Stimulated activated CD8-positive, alpha-beta memory T cell treated with anti-CD3 and anti-CD28 coated beads, Interleukin-12 subunit alpha, Interleukin-12 subunit beta, amount 100 ng/mL, for 4 hours (primary cell): ENCODE data around the gene CPEB3.
"Not testable (repeated sequence)": the region's sequence is repeated elsewhere in the genome, so short reads cannot be mapped to it uniquely, and the experiment has no call there.

ENCODE experiments used
- DNase-seq: peaks from one replicate; pipeline ENCODE4 v3.0.0-alpha.2; 2020; ENCODE audit warnings: low read depth

CPEB3 gene

GRCh38 chr10:92267343-92267742, 23.5 kb downstream of the CPEB3 start:
- DNase-seq: no peak

DNA sequence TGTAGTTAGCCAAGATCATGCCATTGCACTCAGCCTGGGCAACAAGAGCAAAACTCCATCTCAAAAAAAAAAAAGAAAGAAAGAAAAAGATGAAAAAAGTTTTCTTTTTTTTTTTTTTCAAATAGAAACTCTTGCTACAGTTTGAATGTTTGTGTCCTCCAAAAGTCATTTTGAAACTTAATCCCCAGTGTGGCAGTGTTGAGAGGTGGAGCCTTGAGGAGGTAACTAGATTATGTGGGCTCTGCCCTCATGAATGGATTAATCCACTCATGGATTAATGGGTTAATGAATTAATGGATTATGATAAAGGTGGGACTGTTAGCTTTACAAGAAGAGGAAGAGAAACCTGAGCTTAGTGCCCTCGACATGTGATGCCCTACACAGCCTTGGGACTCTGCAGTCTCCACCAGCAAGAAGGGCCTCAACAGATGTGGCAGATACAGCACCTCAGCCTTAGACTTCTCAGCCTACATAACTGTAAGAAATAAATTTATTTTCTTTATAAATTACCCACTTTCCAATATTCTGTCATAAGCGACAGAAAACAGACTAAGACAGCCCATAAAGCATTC, 25.1 kb downstream of the CPEB3 start:
- DNase-seq: no peak

- no peak for DNase-seq
Observed at GRCh38 chr10:92264249-92264648, 26.6 kb downstream of the CPEB3 start.

DNA sequence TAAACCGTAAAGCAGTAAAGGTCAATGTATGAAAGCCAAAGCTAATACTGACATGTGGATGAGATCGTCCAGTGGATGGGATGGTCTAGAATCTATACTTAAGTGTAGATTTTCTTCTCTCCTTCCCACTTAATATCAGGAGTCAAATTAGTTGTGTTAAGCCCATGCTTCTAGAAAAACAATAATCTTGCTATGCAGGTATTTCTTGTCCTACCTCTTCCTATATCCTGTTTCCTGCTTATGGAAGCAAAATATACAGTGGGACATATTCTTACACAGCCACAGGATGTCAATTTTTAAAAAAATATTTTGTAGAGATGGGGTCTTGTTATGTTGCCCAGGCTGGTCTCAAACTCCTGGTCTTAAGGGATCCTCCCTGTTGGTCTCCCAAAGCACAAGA, 27.5 kb downstream of the CPEB3 start:
- DNase-seq: no peak

DNA sequence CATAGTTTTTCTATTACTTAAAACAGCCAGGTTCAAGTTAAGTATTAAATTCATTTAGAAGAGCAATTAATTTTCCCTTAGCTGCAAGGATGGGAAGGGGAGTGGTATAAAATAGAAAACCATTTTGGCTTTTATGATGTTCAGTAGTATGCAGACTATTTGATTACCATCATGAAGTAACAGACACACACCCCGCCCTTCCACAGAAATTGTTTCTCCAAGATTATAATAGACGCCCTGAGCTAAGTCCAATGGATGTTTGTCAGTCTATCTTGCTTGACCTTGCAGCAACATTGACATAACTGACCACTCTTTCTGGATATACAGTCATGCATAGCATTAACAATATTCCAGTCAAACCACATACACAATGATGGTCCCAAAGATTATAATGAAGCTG, 42.3 kb downstream of the CPEB3 start:
- no peak for DNase-seq

DNA sequence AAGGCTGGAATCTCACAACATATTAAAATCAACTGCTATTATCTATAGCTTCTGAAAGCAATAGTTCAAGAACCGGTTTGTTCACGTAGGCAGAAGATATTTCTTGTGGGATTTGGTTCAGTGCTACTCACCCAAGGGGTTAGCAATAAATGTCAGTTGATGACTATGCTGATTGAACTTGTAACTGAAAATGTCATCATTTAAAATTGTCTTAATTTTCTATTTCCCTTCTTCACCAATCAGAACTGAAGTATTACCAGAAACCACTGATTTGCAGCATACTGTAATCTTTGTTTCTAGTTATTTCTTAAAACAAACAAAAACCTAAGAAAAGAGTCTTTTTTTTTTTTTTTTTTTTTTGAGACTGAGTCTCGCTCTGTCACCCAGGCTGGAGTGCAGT, 46.1 kb downstream of the CPEB3 start:
- DNase-seq: no peak

GRCh38 chr10:92242910-92243671, 47.8 kb downstream of the CPEB3 start:
- DNase-seq: no peak

GRCh38 chr10:92242380-92242779, 48.5 kb downstream of the CPEB3 start:
- no peak for DNase-seq

GRCh38 chr10:92241501-92241900, 49.4 kb downstream of the CPEB3 start:
- DNase-seq: no peak

DNA sequence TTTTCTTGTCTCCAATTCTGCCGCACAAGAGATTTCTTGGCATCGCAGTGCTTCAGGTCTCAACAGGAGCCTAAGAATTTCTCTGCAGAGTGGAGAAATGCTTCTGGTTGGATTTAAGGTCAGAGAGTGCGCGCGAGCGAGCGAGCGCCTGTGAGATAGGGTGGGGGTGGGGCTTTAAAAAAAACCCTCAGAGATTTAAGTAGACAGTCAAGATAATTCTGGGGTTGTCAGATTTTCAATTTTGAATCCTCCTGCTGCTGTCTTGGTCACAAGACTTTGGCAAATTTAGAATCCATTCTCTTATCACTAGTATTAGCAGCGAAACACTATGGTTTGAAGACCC, 49.7 kb downstream of the CPEB3 start:
- no peak for DNase-seq

DNA sequence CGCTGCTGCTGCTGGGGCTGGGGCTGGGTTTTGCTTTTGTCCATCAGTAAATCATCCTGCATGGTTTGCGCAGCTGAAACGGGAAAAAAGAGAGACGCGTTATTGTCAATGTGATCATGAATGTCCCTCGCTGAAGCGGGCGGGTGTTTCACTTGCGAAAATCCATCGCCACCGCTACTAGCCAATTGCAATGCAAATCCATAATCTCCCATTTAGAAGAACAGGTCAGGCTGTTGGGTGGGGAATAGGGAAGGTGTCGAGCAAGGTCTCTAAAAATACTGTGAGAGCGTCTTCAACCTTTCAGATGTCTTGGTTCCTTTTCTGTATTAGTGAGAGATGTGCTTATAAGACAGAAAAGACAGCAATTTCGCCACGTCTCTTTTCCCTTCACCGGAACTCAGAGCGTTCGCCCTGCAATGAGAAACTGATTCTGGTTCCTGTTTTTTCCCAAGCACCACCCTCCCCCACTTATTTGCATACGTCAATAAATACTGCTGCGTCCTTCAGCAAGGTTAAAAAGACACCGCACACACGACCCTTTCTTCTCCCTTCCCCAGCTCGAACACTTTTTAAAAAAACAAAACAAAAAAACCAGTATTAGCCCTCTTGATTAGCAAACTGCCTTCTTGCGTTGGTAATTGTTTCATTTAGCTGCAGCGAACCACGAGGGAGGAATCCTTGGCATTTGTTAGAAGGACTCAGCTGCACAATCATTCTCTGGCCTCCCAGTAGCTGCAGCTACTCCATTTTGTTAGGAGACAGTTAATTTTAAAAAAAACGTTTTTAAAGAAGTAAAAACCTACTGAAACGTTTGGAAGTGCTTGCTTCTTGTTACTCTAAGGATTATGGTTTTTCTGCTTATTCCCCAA, 50.4 kb downstream of the CPEB3 start:
- DNase-seq: peak; percentile 6

- DNase-seq: peak; percentile 18
Observed at GRCh38 chr10:92239600-92240288, 51.1 kb downstream of the CPEB3 start.

DNA sequence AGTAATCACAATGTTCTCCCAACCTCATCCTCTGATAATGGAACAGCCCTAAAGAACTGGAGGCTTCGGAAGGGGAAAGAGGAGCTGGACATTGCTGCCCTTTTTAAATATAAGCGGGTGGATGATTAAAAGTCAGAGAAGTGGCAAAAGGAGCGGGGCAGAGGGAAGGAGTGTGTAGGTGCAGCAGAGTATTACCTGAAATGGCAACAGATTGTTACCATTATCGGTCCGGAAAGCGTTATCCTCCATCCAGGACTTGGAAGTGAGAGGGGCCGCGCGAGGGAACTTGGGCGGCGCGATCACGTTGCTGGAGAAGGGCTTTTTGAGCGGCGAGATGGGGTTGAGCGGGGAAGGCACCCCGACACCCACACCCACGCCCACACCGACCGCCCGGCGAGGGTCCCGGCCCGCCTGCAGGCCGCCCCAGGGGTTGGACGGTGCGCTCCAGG, 51.7 kb downstream of the CPEB3 start:
- DNase-seq: no peak

GRCh38 chr10:92238586-92239098, 52.2 kb downstream of the CPEB3 start:
- no peak for DNase-seq

GRCh38 chr10:92238054-92238585, 52.8 kb downstream of the CPEB3 start:
- no peak for DNase-seq

- DNase-seq: no peak
Observed at GRCh38 chr10:92231196-92231595, 59.7 kb downstream of the CPEB3 start.

DNA sequence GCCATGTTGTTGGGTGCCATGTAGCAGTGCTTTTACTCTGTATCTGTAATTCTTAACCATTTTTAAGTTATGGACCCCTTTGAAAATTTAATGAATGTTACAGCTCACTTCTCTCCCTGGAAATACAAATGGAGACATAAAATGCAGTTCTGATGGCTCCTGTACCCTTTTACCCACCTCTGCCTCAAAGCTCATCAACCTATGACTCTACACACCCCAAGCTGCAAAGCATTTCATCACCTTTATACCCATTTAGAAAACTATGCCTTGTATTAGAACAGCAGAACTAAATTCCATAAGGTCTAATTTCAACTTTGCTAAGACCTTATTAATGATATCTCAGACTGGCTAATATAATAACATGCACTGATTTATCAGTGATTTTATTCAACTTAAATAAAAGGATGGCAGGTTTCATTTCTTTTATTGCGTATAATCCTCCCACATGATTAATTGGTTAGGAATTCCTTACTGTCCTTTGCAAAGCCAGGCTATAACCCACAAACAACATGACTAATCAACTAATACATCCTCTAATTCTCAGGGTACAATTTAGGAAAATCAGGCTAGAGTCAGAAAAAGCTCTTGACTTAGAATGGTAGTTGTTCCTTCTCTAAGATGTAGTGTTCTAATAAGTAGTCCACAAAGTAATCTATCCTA, 68.1 kb downstream of the CPEB3 start:
- no peak for DNase-seq

DNA sequence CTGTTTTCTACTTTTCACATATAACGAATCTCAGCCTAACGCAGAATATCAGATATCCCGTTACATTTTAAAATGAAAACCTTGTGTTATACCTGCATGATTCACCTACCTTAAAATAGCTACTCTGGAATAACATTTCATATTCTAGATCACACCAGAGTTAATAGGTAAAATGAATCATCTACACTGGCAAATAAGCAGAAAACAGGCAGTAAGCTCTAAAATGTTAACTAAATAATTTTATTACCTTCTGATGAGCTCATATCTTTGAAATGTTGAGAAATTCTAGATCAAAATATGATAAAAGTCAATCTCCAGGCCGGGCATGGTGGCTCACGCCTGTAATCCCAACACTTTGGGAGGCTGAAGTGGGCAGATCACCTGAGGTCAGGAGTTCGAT, 71.3 kb downstream of the CPEB3 start:
- no peak for DNase-seq

DNA sequence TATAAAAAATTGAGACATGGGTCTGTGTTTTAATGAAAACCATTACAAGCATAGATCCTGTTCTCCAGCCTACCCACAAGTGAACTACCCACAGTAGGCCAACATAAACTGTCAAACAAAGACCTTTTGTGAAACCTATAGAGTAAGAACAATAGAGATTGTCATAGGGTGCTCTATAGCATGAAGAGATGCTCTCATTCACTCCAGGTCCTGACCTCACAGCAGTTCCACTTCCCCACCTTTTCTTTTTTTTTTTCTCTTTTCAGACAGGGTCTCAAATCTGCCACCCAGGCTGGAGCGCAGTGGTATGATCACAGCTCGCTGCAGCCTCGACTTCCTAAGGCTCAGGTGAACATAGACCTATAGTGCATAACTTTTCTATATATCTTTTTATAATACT, 72.3 kb downstream of the CPEB3 start:
- DNase-seq: no peak

- DNase-seq: not testable (repeated sequence)
Observed at GRCh38 chr10:92216608-92217007, 74.3 kb downstream of the CPEB3 start.

- not testable (repeated sequence) for DNase-seq
Observed at GRCh38 chr10:92215222-92215621, 75.7 kb downstream of the CPEB3 start.
